ENCODE measurements around the gene PGS1.

Gene PGS1

GRCh38 chr17:78394209-78394608 is 15.8 kb downstream of the PGS1 start:
- no peak overlapping the region for H3K4me2 ChIP-seq (ENCODE audit: low read depth, low read length, poor library complexity, severe bottlenecking)
- H4K20me1 ChIP-seq (ENCODE audit: low read depth, low read length), result no peaks in the 10 kb centered on the region
- no peaks in the 10 kb centered on the region for H3K9me3 ChIP-seq (ENCODE audit: insufficient read depth, low read length)
- no peak overlapping the region for H3K27ac ChIP-seq (ENCODE audit: low read depth, low read length)
- no peak overlapping the region for H3K4me3 ChIP-seq (ENCODE audit: insufficient read depth, low read length, poor library complexity, severe bottlenecking)
- H3K9ac ChIP-seq (ENCODE audit: low read length), result no peak overlapping the region
- no peaks in the 10 kb centered on the region for H3K9me2 ChIP-seq (replicated peaks; ENCODE audit: insufficient read depth, low read length)
- no peaks in the 10 kb centered on the region for H3K27me3 ChIP-seq (ENCODE audit: low read length)
- peaks cover 30% of the 10 kb centered on the region for H3K79me2 ChIP-seq (ENCODE audit: insufficient read depth, low read length)
- no peaks in the 10 kb centered on the region for H3F3A ChIP-seq (ENCODE audit: insufficient read depth)
- TF ChIP-seq EZH2phosphoT487 (conservative IDR thresholded peaks at IDR 0.05; ENCODE audit: low read length) (no peak), CTCF (IDR thresholded peaks at IDR 0.05; ENCODE audit: insufficient read depth, low read length, poor library complexity, severe bottlenecking) (no peak)
- H3K36me3 ChIP-seq (ENCODE audit: low read length), result no peaks in the 10 kb centered on the region
- H2AFZ ChIP-seq (ENCODE audit: low read depth, low read length, severe bottlenecking), result no peak overlapping the region

- Histone ChIP-seq H3K9ac (ENCODE audit: low read length) (no peak overlapping the region), H3K27ac (ENCODE audit: low read depth, low read length) (no peak overlapping the region), H3K27me3 (ENCODE audit: low read length) (no peaks in the 10 kb centered on the region), H3K36me3 (ENCODE audit: low read length) (no peaks in the 10 kb centered on the region), H4K20me1 (ENCODE audit: low read depth, low read length) (no peaks in the 10 kb centered on the region), H2AFZ (ENCODE audit: low read depth, low read length, severe bottlenecking) (no peak overlapping the region), H3F3A (ENCODE audit: insufficient read depth) (no peaks in the 10 kb centered on the region), H3K9me3 (ENCODE audit: insufficient read depth, low read length) (no peaks in the 10 kb centered on the region), H3K79me2 (ENCODE audit: insufficient read depth, low read length) (peaks cover 24% of the 10 kb centered on the region), H3K4me2 (ENCODE audit: low read depth, low read length, poor library complexity, severe bottlenecking) (no peak overlapping the region), H3K9me2 (replicated peaks; ENCODE audit: insufficient read depth, low read length) (no peaks in the 10 kb centered on the region), H3K4me3 (ENCODE audit: insufficient read depth, low read length, poor library complexity, severe bottlenecking) (no peak overlapping the region)
- no peak for TF ChIP-seq CTCF (IDR thresholded peaks at IDR 0.05; ENCODE audit: insufficient read depth, low read length, poor library complexity, severe bottlenecking)
- no peak for TF ChIP-seq EZH2phosphoT487 (conservative IDR thresholded peaks at IDR 0.05; ENCODE audit: low read length)
Measured at GRCh38 chr17:78395155-78395554, 16.7 kb downstream of the PGS1 start.

- Histone ChIP-seq H3K9ac (ENCODE audit: low read length) (no peak overlapping the region), H3K4me3 (ENCODE audit: insufficient read depth, low read length, poor library complexity, severe bottlenecking) (no peak overlapping the region), H2AFZ (ENCODE audit: low read depth, low read length, severe bottlenecking) (no peak overlapping the region), H3K27ac (ENCODE audit: low read depth, low read length) (no peak overlapping the region), H3K9me2 (replicated peaks; ENCODE audit: insufficient read depth, low read length) (no peaks in the 10 kb centered on the region), H3K79me2 (ENCODE audit: insufficient read depth, low read length) (peaks cover 10% of the 10 kb centered on the region), H3K4me2 (ENCODE audit: low read depth, low read length, poor library complexity, severe bottlenecking) (no peak overlapping the region), H3K9me3 (ENCODE audit: insufficient read depth, low read length) (no peaks in the 10 kb centered on the region), H3F3A (ENCODE audit: insufficient read depth) (no peaks in the 10 kb centered on the region), H4K20me1 (ENCODE audit: low read depth, low read length) (no peaks in the 10 kb centered on the region), H3K36me3 (ENCODE audit: low read length) (no peaks in the 10 kb centered on the region), H3K27me3 (ENCODE audit: low read length) (no peaks in the 10 kb centered on the region)
- no peak for TF ChIP-seq CTCF (IDR thresholded peaks at IDR 0.05; ENCODE audit: insufficient read depth, low read length, poor library complexity, severe bottlenecking)
- no peak for TF ChIP-seq EZH2phosphoT487 (conservative IDR thresholded peaks at IDR 0.05; ENCODE audit: low read length)
Measured at GRCh38 chr17:78396441-78397337, 18.2 kb downstream of the PGS1 start.
